HepG2 (cell line): ENCODE data around the gene ARL4D. TPM values are rescaled to one million over a fixed set of nuclear protein-coding genes. Genes with fewer than 3 reads are reported as not detected.

Source experiments
- CENPX ChIP-seq: sonication (generic); formaldehyde crosslinking; IDR thresholded peaks from 2 replicates; pipeline ENCODE4 v1.9.0; 2021; ENCODE audit warnings: mild to moderate bottlenecking, missing genetic modification reagents, moderate library complexity
- CREBL2 ChIP-seq: sonication (generic); formaldehyde crosslinking; IDR thresholded peaks from 2 replicates; pipeline ENCODE4 v1.8.1; 2023; ENCODE audit warnings: missing genetic modification reagents, mild to moderate bottlenecking, borderline replicate concordance
- CSRNP1 ChIP-seq: sonication (generic); formaldehyde crosslinking; IDR thresholded peaks from 2 replicates; pipeline ENCODE4 v1.8.1; 2023; ENCODE audit warnings: mild to moderate bottlenecking, missing genetic modification reagents
- EHMT2 ChIP-seq: fragments of 200-600 bp; sonication (generic); IDR thresholded peaks from 2 replicates; pipeline ENCODE4 v1.7.0; 2017; ENCODE audit warnings: antibody characterized with exemption, low read depth, low read length, borderline replicate concordance
- GPBP1L1 ChIP-seq: sonication (generic); formaldehyde crosslinking; IDR thresholded peaks from 2 replicates; pipeline ENCODE4 v1.5.0; 2020; ENCODE audit warnings: mild to moderate bottlenecking, missing genetic modification reagents
- HDAC1 ChIP-seq: sonication (generic); formaldehyde crosslinking; IDR thresholded peaks from 2 replicates; pipeline ENCODE4 v1.5.1; 2020; ENCODE audit warnings: mild to moderate bottlenecking, missing genetic modification reagents
- HOXA5 ChIP-seq: sonication (generic); formaldehyde crosslinking; IDR thresholded peaks from 2 replicates; pipeline ENCODE4 v1.4.0; 2020; ENCODE audit warnings: missing genetic modification reagents
- LBX2 ChIP-seq: sonication (generic); formaldehyde crosslinking; IDR thresholded peaks from 2 replicates; pipeline ENCODE4 v1.5.0; 2020; ENCODE audit warnings: missing genetic modification reagents, mild to moderate bottlenecking, borderline replicate concordance
- MEF2D ChIP-seq: sonication (generic); formaldehyde crosslinking; IDR thresholded peaks from 2 replicates; pipeline ENCODE4 v1.5.1; 2020; ENCODE audit warnings: mild to moderate bottlenecking, missing genetic modification reagents
- MNT ChIP-seq: fragments of 450-650 bp; IDR thresholded peaks from 2 replicates; pipeline ENCODE4 v1.6.1; 2016
- POLR2AphosphoS5 ChIP-seq: IDR thresholded peaks from 2 replicates; pipeline ENCODE4 v1.6.1; 2012; ENCODE audit warnings: low read depth, low read length
- TOE1 ChIP-seq: sonication (generic); formaldehyde crosslinking; IDR thresholded peaks from 2 replicates; pipeline ENCODE4 v1.4.0; 2020; ENCODE audit warnings: mild to moderate bottlenecking, missing genetic modification reagents
- TRAFD1 ChIP-seq: sonication (generic); formaldehyde crosslinking; IDR thresholded peaks from 2 replicates; pipeline ENCODE4 v1.5.1; 2020; ENCODE audit warnings: missing genetic modification reagents, mild to moderate bottlenecking, borderline replicate concordance
- ZBTB38 ChIP-seq: sonication (generic); formaldehyde crosslinking; IDR thresholded peaks from 2 replicates; pipeline ENCODE4 v1.5.1; 2020; ENCODE audit warnings: mild to moderate bottlenecking, missing genetic modification reagents
- ZFP37 ChIP-seq: sonication (generic); formaldehyde crosslinking; IDR thresholded peaks from 2 replicates; pipeline ENCODE4 v1.4.0; 2020; ENCODE audit warnings: missing genetic modification reagents, borderline replicate concordance
- ZFP41 ChIP-seq: sonication (generic); formaldehyde crosslinking; IDR thresholded peaks from 2 replicates; pipeline ENCODE4 v1.4.0; 2020; ENCODE audit warnings: mild to moderate bottlenecking, missing genetic modification reagents, borderline replicate concordance
- ZKSCAN1 ChIP-seq: fragments of 150-350 bp; IDR thresholded peaks from 2 replicates; pipeline ENCODE4 v1.6.1; 2014; ENCODE audit warnings: low read length
- ZNF3 ChIP-seq: IDR thresholded peaks from 2 replicates; pipeline ENCODE4 v1.7.0; 2017; ENCODE audit warnings: inconsistent platforms
- ZNF30 ChIP-seq: sonication (generic); formaldehyde crosslinking; IDR thresholded peaks from 2 replicates; pipeline ENCODE4 v1.5.0; 2020; ENCODE audit warnings: mild to moderate bottlenecking, missing genetic modification reagents
- ZNF614 ChIP-seq: IDR thresholded peaks from 2 replicates; pipeline ENCODE4 v1.6.1; 2018; ENCODE audit warnings: missing biosample characterization, missing genetic modification reagents, inconsistent platforms, borderline replicate concordance
- ZNF740 ChIP-seq: sonication (generic); formaldehyde crosslinking; IDR thresholded peaks from 2 replicates; pipeline ENCODE4 v1.4.0; 2020; ENCODE audit warnings: missing genetic modification reagents
- ZNF800 ChIP-seq: sonication (generic); formaldehyde crosslinking; IDR thresholded peaks from 2 replicates; pipeline ENCODE4 v1.4.0; 2020; ENCODE audit warnings: missing genetic modification reagents
- polyA plus RNA-seq, 8 experiments: library from polyadenylated mRNA; depleted of rRNA in 3 of 8; stranded (reverse) in 7 of 8; unstranded in 1 of 8; fragments of >200 nt; fragmentation: Illumina TruSeq in 4 of 8; extraction: Trizol in 4 of 8; gene quantifications; 2 replicates each; pipeline versions ENCODE4 v1.2.1 to v1.2.3, GENCODE V29; 2011 to 2016; ENCODE audit warnings: low read depth in 4 of 8, missing spikeins in 1 of 8, mixed read lengths in 1 of 8; ENCODE audit not compliant: insufficient read depth in 1 of 8
- total RNA-seq, 5 experiments: library from RNA; depleted of rRNA; stranded (reverse); fragments of >200 nt; fragmentation: Illumina TruSeq; extraction: Trizol; gene quantifications; 2 replicates each; pipeline ENCODE4 v1.2.3, GENCODE V29; 2016; ENCODE audit warnings: low read depth in 1 of 5

ARL4D gene
- total and polyA plus RNA-seq, 2 of the 13 experiments (the other 11 are each of a cell fraction or from before 2014, with no cell fraction given) = 9.0 to 25.9 TPM

- TF ChIP-seq ZNF614 (CRISPR knock-in tag) (peak; percentile 95), ZNF740 (CRISPR knock-in tag) (no peak), ZBTB38 (CRISPR knock-in tag) (peak; percentile 93), MNT (peak; percentile 72; the same call in 1 of the 2 replicates), ZFP37 (CRISPR knock-in tag) (no peak), TRAFD1 (0 out of 2 replicates have a peak, but pooled peaks have one; percentile 73), HOXA5 (CRISPR knock-in tag) (no peak), ZKSCAN1 (no peak), ZNF800 (no peak), MEF2D (CRISPR knock-in tag) (peak; percentile 86), HDAC1 (CRISPR knock-in tag) (peak; percentile 79; the same call in 1 of the 2 replicates), GPBP1L1 (no peak), ZNF3 (peak; percentile 70; the same call in 1 of the 2 replicates), ZNF30 (CRISPR knock-in tag) (no peak), CENPX (no peak), ZFP41 (CRISPR knock-in tag) (no peak), EHMT2 (peak; percentile 30; the same call in 1 of the 2 replicates), LBX2 (CRISPR knock-in tag) (no peak), POLR2AphosphoS5 (peak; percentile 96), CREBL2 (CRISPR knock-in tag) (no peak), TOE1 (CRISPR knock-in tag) (no peak; the same call in 1 of the 2 replicates), CSRNP1 (CRISPR knock-in tag) (no peak; the same call in 1 of the 2 replicates)
These were observed 14.3 kb upstream of the ARL4D start (continued) for GRCh38 chr17:43384476-43384862.
